Activated naive CD4-positive, alpha-beta T cell (primary cell): ENCODE data around the gene TRHDE.

Experiments used
- DNase-seq, 4 experiments: peaks; one replicate each; lab custom pipeline; 2025; lab: John Stamatoyannopoulos, UW

TRHDE gene

DNA sequence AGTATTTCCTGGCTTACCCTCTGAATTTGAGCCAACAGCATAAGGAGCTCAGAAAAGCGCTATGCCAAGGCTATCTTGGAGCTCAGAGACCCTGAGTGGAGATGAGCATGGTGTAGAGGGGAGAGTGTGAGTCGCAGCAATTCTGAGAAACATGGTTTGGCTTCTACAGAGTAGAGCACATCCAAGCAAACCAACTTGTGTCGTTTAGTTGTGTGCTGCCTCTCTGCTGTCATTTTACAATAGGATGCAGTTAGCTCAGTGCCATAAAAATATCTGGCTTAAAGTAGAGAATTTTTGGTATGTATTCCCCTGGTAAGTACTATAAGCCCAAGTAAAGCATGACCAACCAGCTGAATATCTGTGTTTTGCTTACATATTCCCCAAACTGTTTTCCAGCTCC is 249.2 kb downstream of the TRHDE start:
- DNase-seq: no peak

DNA sequence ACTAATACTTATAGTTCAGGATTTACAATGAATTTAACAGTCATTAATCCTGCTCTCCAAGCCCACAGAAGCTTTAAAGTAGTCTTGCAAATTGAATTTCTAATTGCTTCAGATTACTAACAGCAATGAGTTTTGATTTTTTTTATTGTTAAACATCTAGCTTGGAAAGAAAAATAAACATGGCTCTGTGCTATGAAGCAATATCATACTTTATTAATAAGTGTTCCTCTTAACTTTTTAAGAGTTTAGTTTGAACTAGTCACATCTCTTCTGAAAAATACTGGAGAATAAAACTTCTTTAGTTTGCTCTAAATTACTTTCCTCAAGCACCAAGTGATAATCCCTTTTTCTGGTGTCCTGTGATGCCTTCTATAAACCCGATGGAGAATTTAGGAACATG is 250.2 kb downstream of the TRHDE start:
- no peak for DNase-seq

DNA sequence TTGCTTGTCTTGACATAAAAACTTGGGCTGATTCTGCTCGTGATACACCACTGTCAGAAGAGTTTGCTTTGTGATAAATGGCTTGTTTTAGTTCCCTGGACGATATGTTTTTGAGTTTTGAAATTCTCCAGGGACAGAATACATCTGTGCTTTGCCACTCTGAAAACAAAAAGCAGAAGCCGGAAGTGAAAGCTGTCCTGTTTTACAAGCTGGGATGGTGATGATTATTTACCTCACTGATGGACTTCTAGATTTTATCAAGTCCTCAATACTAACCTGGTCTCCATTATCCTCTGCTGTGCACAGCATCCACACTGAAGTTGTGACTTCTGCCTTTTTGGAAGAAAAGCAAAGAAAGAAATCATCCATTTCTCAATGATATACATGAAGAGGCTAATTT is 251.6 kb downstream of the TRHDE start:
- DNase-seq: no peak

DNA sequence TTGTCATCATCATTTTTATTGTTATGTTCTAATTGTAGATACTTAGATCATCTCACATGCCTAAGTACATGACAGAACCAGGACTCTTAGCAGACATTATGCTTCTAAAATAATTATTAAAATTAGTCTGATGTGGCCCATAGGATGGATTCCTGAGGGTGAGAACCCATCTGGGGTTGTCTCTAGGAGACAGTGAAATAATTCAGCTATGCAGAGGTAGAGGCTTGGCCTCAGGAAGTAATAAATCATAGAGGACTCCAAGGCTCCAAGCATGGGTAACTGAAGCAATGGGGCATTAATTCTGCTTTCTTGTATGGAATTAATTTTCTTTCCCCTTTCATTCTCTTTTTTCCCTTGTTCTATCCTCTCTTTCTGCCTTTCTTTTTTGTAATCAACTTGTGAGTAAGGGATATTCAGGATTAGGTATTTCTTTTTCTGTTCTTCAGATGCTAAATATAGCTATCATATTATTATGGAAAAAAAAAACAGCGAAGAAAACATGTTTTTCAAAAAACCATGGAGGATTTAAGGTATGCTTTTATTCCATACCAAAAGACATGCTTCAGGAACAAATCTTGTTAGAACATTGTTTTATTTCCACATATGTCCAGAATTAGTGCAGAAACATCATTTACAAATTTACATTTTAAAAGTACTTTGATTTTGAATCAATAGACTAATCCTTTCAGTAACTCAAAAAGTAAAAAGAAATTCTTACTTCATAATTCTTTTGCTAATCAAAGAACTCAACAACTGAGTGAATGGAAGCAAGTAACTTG is 263.2 kb downstream of the TRHDE start:
- no peak for DNase-seq

DNA sequence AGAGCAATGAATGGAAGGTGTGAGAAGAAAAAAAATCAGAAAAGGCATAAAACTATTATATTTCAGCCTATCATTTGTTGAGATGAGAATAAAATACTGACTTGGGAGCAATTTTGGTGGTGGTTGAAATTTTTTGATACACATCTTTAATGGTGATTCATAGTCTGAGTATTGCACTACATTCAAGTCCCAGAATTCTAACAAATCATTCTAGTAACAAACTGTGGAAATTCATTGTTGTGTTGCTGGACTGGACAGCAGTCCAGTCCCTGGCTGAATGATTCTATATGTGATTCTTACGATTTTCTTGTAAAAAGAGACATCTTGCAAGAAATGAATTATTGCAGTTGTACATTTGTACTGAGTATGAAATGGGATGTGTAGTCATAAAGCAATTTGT is 268.6 kb downstream of the TRHDE start:
- no peak for DNase-seq

DNA sequence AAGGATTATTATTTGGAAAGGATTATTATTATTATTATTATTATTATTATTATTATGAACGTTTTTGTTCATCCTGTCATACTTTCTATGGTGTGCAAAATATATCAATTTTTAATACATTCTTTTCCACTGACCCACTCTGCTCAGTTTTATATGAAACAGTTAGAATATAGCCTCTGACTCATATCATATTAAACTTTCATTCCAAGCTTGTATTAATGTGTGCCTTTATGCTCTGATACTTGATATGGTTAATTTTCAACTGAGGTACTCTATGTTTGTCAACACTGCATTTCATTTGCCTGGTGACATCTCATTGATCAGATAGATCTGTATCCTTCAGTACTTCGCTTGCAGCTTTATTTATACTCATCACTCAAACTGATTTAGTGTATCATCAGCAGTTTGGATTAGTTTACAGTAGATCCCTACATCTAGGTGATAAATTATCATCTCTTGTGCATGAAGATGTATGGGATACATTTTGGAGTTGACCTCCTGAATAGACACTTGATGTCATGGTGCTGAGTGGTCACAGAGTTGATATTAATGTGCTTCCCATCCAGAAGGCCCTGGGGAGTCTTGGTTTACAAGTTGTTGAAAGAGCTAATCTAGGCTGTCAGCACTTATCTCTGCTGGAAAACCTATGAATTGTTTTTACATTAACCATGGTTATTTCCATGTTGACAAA is 271.8 kb downstream of the TRHDE start:
- no peak for DNase-seq

DNA sequence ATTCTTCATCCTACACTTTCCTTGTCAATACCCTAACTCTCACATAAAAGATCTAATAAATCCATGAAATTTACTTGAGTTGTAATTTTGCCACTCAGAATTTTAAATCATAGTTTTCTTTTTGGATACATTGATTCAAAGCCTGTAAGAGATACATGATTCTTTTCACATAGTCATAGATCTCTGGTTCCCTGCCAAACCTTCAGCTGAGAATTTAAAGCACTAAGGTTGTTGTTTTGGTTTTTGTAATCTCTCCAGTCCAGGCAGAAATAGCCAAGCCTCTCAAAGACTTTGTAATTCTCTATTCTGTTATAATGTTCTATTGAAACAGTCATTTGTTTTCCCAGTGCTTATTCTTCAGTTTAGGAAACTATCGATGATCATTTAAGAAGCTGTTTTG is 273.9 kb downstream of the TRHDE start:
- DNase-seq: no peak

DNA sequence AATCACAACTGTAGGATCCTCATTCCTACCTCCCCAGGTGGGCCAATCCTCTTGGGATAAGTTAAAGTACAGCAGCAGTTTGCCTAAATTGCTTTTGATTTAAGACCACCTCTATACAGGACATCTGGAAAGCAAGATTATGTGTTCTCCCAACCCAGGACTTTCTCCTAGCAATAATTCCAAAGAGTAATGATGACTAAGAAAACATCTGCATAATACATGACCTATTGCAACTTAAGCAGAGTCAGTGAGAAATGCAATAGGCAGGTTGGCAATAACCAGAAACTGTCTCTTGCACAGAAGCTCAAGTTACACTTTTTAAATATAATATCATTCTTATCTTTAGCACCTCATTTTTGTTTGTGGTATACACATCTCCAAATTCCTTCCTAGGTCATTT is 275.4 kb downstream of the TRHDE start:
- DNase-seq: no peak

DNA sequence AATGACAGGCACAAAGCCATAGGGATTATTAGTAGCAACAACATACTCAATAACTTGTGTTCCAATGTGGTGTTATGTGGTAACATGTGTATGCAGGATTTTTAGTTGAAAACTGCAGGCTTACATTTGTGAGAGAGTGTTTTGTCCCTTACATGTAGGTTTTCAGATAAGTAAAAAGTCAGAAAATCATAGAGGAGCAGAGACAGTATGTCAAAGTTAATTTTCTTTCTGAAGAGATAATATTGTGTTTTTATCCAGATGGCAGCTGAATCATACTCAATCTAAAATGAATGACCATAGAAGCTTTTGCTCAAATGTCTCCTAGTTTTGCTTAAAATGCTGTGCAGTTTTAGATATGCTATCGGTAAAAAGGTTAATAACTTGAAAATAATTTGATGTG is 277.0 kb downstream of the TRHDE start:
- no peak for DNase-seq

DNA sequence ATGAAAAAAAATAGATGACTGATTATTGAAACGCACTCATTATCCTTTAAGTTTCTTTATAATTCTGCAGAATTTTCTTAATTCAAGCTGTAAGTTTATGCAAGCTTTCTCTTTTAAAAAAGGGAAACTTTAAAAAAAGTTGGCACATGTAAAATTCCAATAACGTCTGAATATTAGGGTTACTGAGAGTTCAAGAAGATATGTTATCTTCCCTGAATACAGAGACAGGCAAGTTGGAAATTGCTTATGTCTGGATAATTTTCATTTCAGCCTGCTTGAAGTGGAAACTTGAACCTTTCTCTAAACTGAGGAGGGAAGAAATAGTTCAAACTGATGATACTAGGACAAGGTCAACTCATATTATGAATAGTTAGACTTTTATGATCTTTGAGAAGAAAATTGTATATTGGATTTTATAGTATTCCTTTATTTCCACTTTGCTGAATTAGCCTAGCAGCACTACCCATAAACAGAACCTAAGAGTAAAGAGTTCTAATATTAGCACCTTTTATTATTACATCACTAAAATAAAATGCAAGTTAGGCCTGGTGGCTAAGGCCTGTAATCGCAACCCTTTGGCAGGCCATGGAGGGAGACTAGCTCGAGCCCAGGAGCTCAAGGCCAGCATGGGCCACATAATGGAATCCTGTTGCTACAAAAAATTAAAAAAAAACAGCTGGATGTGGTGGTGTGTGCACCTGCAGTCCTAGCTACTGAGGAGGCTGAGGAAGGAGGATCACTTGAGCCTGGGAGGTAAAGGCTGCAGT is 288.0 kb downstream of the TRHDE start:
- DNase-seq: no peak

DNA sequence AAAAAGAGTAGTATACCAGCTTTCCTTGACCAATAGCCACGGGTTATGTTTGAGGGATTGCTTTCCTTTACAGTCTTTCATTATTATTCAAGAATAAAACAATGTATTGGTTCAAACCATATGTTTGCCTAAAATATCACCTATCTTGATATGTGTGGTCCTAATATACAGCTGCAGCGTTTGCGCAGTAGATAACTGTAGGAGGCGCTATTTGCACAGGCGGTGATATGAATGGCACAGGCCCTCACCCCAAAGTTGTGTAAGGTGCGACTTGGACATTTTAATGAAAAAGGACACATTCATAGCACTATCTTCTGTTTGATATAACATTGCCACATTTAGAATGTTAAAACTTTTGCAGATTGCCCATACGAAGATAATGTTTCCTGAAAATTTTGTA is 298.4 kb downstream of the TRHDE start:
- DNase-seq: no peak

DNA sequence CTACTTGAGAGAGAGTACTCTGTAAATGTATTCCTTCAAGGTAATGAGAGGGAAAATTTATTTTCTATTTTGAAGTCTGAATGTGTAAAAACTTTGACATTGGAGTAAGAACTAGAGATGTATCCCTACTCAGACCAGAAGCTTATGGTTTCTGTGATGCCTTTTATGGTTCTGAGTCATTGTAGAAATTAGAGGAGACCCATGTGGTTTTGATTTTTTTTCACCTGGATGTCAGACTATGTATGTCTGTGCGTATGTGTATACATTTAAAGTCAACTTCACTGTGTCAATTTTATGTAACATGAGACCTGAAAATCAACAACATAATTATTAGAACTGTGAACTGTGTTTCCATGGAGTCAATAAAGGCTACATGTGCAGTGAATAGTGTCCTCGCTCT is 302.0 kb downstream of the TRHDE start:
- DNase-seq: no peak

DNA sequence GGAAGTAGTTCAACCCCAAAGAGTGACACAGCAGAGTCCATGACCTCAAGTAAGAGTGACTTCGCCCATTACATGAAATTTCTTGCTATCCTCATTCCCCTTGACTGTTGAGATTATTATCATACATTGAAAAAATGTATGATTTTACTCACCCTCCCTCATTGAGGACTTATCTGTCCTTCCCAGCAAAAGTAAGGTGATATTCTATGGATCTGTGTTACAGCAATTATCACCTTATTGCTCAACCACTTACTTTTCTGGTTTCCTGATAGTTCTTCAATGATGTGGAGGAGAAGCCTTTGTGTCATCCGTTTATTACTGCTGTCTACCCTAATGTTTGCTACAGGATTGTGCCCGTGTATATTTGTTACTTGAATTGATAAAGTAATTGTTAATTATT is 306.2 kb downstream of the TRHDE start:
- DNase-seq: no peak

DNA sequence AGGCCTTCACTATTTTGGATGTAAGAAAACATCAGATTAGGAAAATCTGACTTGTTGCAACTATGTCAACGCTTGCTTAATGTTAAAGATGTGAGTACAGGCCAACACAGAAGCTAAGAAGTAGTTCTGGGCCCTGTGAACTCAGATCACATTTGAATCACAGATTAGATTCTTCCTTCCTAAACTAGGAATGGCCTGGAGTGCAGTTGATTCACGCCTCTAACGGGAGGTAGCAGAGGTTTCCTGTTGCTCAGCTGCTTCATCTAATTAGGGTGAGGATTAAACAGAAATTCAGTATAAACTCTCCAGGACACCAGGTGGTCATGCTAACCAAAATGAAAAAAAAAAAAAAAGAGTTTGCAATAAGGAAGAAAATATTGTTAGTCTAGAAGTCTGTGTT is 314.3 kb downstream of the TRHDE start:
- no peak for DNase-seq

DNA sequence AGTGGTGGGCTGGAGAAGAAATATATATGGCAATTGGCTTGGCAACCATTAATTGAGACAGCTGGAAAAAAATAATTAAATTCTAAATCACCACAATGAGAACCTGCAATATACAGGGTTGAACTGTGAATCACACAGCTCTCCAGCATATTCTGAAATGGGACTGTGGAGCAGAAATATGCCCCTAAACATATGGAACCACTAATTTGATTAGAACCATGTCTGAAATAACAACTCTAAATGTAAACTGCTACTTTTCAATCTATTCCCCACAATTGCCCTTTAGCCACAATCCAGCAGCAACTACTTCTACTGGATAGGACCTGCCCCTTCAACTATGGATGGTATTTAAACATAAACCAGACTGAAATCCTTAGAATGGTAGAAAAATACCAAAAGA is 330.4 kb downstream of the TRHDE start:
- no peak for DNase-seq

DNA sequence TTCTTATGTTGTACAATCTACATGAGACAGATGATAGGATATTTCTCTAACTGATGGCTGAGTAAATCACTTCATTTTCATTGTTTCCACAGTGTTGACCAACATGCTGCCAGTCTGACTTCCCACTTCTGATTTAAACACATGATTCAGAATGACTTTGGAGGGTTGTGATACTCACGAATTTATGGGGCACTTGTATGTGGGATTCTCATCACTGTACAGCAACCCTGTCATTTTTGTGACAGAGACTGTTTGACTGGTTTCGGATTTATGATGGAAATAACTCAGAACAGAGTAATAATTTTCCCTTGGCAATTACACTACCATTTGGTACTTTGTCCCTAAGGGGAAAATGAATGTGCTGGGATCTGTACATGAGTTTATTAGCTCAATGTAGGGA is 333.8 kb downstream of the TRHDE start:
- no peak for DNase-seq

DNA sequence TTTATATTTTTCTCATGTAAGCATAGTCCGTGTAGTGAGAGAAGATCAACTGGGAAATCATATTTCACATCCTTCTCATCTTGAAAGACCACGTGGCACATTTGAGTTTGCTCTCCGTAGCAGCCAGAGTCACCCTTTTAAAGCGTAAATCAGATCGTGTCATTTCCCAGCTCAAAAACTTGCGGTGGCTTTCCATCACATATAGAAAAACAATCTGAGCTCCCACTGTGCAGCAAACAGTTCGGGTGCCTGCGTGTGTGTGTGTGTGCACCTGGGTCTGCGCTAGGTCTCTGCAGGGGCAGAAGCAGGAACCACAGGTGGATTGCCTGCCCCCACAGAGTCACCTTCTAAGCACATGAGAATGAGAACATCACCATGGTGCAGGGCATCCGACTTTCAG is 338.2 kb downstream of the TRHDE start:
- no peak for DNase-seq

DNA sequence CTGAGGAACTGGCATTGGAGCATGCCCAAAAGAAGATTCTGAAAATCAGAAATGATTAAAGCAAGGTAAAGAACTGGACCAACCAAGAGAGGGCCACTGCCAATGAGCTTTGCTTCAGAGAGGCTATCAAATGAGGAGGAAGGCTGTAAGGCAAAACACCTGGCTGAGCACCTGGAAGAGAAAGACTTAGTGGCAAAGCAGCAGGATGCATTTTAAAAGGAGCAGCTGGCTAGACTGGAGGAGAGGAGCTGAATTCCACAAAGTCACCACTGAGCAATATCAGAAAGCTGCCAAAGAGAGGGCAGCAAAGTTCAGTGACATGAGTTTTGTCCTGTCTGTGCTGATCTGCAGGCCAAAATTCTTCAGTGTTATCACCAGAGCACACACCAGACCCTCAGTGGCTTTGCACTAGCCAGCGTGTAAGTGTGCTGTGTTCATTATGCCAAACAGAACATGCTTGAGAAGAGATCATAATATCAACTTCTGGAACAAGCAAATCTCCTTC is 338.7 kb downstream of the TRHDE start:
- DNase-seq: no peak

DNA sequence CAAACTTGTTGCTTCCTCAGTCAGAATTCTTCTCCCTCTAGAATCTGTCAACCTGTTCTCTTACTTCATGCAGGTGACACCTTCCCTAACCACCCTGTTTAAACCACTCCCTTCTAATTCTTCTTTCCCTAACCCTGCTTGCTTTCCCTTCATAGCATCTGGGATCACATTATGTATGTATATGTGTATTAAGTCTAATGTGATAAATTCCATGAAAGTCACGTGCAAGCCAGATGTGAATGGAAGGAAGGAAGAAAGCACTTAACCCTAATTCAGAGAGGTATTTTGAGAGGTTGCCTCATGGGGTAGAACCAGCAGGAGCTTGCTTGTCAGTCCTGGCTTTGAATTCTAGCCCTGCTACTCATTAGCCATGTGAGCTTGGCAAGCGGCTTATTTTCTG is 340.0 kb downstream of the TRHDE start:
- no peak for DNase-seq

DNA sequence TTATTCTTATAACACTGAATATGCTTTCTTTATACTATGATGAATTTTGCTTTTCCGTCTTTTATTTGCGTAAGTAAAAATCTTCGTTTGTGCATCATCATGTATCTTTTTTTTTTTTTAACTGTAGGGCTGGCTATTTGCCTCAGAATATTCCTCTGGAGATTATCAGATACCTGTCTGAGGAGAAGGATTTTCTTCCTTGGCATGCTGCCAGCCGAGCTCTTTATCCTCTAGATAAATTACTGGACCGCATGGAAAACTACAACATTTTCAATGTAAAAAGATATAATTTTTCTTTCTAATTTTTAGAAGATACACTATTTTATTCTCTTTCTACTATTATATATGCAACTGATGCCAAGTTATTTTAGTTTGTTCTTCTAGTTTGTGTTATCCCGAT is 346.6 kb downstream of the TRHDE start:
- DNase-seq: no peak

DNA sequence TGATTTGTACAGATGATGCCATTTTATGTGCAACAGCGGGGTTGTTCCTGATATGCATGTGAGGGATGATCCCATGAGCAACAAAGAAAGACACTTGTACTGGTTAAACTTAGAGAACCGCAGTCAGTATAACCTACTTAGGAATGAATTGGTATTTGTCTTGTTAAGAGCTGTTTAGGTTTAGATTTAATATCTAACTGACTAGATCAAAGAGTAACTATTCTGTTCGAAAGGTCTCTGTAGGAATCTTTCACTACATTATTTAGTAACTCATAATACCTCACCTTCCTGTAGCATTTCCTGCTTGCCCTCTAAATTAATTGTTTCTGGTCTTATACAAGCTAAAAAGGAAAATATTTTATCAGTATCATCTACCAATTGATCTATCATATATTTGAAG is 350.4 kb downstream of the TRHDE start:
- DNase-seq: no peak

DNA sequence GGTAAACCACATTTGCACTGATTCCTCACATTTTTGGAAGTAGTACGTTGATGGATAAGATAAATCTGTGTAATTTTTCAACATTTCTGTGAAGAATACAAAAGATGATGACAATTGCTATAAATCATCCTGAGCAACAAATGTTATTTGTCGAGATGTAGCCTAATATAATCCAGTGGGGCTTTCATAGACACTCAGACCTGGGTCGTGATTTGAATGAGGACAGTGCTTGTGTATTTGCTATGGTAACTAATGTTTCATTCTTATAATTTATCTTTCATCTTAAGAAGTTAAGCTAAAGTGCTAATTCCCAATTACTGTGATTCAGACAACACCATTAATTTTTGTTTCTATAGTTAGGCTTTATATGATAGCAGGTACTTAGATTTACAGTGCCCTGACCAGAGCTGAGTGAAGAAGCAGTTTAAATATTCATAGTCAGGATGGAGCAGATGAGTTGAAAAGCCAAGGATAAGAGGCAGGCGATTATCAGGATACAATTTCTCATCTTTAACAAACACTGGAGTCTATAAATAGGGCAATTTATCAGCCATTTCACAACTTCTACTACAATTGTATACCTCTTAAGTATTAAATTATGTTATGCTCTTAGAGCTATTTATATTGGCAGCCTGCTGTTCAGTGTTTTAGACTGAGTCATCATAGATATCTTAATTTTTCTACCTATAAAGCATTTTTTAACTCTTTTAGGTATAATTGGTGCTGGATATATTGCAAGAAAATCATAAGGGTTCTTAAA is 359.9 kb downstream of the TRHDE start:
- DNase-seq: no peak
